Activated T-cell treated with anti-CD3 and anti-CD28 coated beads, Interleukin-2, amount 50 U/mL, for 72 hours (primary cell): ENCODE results near the gene COPS3. TPM values are rescaled to one million over a fixed set of nuclear protein-coding genes. Genes with fewer than 3 reads are reported as not detected.
"Not testable (repeated sequence)": the region's sequence is repeated elsewhere in the genome, so short reads cannot be mapped to it uniquely, and the experiment has no call there.

Experiments used
- ATAC-seq, 2 donors: fragments of 150-1000 bp; cut with Tn5 transposase; replicated peaks in 1 of 2; 2 replicates each; pipeline ENCODE4 v1.10.0; 2021; ENCODE audit warnings: moderate library complexity in 2 of 2, mild to moderate bottlenecking in 1 of 2
- DNase-seq, 2 donors: peaks; one replicate each; pipeline ENCODE4 v3.0.0; 2021 to 2022; ENCODE audit warnings: mixed read lengths in 1 of 2
- H3K27ac Mint-ChIP-seq: one replicate; pipeline ENCODE4 v1.8.0; 2022; ENCODE audit warnings: mild to moderate bottlenecking, moderate library complexity, mixed read lengths
- H3K27me3 Mint-ChIP-seq: one replicate; pipeline ENCODE4 v1.8.0; 2022; ENCODE audit warnings: low read depth, mixed read lengths
- H3K36me3 Mint-ChIP-seq, 2 donors: one replicate each; pipeline ENCODE4 v1.8.0; 2022; ENCODE audit warnings: mixed read lengths in 2 of 2, mild to moderate bottlenecking in 1 of 2; ENCODE audit not compliant: insufficient read depth in 2 of 2
- H3K4me1 Mint-ChIP-seq: one replicate; pipeline ENCODE4 v1.8.0; 2022; ENCODE audit warnings: low read depth, mixed read lengths
- H3K4me3 Mint-ChIP-seq, 2 donors: one replicate each; pipeline ENCODE4 v1.8.0; 2022; ENCODE audit warnings: mild to moderate bottlenecking in 2 of 2, mixed read lengths in 2 of 2, moderate library complexity in 2 of 2
- H3K9me3 Mint-ChIP-seq, 2 donors: one replicate each; pipeline ENCODE4 v1.8.0; 2022; ENCODE audit warnings: mixed read lengths in 2 of 2
- total RNA-seq, 2 donors: library from RNA; stranded (reverse); gene quantifications; one replicate each; pipeline ENCODE4 v1.2.3, GENCODE V29; 2022

Gene COPS3
- total RNA-seq, 2 donors from 2014 or later, result 77.7 to 89.0 TPM

DNA sequence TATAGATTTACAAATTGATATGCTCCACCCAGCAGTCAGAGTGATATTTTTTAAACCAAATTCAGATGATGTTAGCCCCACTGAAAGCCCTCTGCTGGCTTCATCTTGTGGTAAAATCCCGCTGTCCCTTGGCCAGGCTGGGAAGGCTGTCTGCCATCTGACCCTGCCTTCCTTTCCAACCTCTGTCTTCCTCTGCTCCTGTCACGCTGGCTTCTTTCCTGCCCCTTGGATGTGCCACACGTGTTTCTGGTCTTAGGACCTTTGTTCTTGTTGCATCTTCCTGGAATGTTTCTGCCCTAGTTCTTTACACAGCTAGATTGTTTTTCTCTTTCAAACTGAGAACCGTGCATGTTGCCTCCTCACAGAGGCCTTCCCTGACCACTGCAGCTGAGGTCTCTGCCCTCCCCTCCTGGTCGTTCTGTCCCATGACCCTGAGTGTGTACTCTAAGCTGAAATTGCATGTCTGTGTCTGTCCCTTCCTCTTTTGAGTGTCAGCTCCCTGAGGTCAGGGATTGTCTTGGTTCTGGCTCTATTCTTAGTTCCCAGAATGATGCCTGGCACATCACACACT, 33.5 kb upstream of the COPS3 start:
- Mint-ChIP-seq H3K27me3 (no peaks in the 10 kb centered on the region), H3K4me1 (peaks cover 6% of the 10 kb centered on the region), H3K36me3 (peaks cover 0 to 3% of the 10 kb centered on the region in 2 donors), H3K4me3 (no peak overlapping the region), H3K9me3 (no peaks in the 10 kb centered on the region), H3K27ac (no peak overlapping the region)
- DNase-seq, result no peak
- ATAC-seq, result no peak

DNA sequence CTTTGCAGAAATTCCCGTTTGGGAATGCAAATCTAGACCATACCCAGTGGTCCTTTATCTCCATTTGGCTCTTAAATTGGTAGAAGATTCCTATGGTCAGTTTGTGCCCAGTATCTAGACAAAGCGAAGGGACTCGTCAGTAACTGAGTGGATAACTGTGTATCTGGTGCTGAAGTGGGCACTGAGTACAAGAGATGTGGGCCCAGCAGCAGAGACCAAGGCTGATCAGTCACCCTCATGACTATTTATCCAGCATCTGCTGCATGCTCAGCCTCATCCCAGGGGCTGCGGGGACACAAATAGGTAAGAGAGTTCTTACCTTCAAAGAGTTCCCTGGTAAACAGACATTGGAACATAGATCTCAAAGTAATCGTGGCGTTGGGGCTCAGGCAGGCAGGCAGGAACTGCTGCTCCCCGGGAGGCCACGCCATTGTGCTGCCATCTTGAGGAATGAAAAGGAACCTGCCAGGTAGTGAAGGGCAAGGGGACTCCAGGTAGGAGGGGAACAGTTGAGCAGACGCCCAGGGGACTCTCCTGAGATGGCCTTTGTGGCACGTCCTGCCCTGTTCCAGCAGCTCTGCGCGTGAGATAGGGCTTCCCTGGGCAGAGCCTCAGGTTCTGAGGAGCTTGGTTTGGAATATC, 32.4 kb upstream of the COPS3 start:
- Mint-ChIP-seq H3K36me3 (peaks cover 2 to 3% of the 10 kb centered on the region in 2 donors), H3K27ac (no peak overlapping the region), H3K27me3 (no peaks in the 10 kb centered on the region), H3K4me1 (peaks cover 6% of the 10 kb centered on the region), H3K4me3 (no peak overlapping the region), H3K9me3 (no peaks in the 10 kb centered on the region)
- peak; percentile 90 to 94 for ATAC-seq
- DNase-seq, result peak; percentile 74 to 77

DNA sequence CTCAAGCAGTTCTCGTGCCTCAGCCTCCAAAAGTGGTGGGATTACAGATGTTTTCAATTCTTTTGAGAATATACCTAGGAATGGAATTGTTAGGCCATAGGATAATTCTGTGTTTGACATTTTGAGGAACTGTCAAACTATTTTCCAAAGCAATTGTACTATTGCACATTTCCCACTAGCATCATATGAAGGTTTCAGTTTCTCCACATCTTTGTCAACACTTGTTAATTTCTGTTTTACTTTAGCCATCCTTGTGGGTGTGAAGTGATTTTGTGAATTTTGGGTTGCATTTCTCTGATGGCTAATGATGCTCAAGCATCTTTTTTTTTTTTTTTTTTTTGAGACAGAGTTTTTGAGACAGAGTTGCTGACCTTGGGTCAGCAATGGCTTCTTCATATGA, 28.3 kb upstream of the COPS3 start:
- Mint-ChIP-seq H3K27ac (no peak overlapping the region), H3K4me3 (no peak overlapping the region), H3K36me3 (peaks cover 2 to 3% of the 10 kb centered on the region in 2 donors), H3K9me3 (no peaks in the 10 kb centered on the region), H3K4me1 (peaks cover 19% of the 10 kb centered on the region), H3K27me3 (no peaks in the 10 kb centered on the region)
- ATAC-seq, result no peak
- no peak for DNase-seq

DNA sequence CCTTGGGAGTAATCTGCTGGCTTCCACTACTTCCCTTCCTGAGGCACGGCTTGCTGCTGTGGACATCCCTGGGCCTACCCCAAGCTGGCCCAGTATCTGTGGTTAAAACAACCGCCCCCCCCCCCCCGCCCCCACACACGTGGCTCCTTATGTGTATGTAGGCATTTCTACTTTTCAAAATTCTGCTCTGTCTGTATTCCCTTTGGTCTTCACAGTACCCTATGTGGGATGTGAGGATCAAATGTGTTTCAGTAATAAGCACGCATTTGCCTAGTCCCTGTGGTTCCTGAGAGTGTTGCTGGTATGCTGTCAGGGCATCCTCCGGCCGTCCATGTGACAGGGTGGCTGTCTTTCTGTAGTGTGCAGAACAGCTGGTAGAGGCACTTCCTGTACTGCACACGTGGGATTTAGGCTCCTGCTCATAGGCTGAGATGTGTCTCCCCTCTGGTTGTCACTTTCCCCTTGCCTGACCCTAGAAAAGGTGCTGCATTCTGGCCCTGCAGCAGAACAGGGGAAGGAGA, 24.3 kb upstream of the COPS3 start:
- DNase-seq (peak; percentile 54 to 55), ATAC-seq (peak; percentile 66 to 68)
- peaks cover 0 to 2% of the 10 kb centered on the region in 2 donors for H3K36me3 Mint-ChIP-seq
- H3K27me3 Mint-ChIP-seq, result no peaks in the 10 kb centered on the region
- peak overlapping the region; percentile 83 to 91 for H3K4me3 Mint-ChIP-seq
- H3K4me1 Mint-ChIP-seq, result peaks cover 28% of the 10 kb centered on the region
- no peak overlapping the region for H3K27ac Mint-ChIP-seq
- no peaks in the 10 kb centered on the region for H3K9me3 Mint-ChIP-seq

DNA sequence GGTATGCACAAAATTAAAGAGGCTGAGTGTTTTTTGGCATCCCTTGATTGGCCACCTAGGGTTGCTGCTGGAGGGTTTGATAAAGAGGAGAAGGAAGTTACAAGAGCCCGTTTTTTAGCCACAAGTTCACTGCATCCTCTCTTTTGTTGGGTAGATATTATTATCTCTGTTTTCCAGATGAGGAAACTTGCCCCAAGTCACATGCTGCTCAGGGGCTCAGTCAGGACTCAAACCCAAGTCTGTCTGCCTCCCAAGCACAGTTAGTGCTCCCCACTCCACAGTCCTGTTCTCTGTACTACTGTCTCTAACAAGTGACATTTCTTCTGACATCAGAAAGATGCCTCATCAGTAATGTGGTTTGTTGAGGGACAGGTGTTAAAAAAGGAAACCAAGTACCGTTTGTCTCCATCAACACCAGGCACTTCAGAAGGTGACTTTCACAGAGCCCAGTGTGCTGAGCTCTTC, 23.5 kb upstream of the COPS3 start:
- Mint-ChIP-seq H3K9me3 (no peaks in the 10 kb centered on the region), H3K27me3 (no peaks in the 10 kb centered on the region), H3K27ac (peak overlapping the region; percentile 81), H3K36me3 (peaks cover 0 to 2% of the 10 kb centered on the region in 2 donors), H3K4me3 (peak overlapping the region; percentile 83 to 91), H3K4me1 (peaks cover 31% of the 10 kb centered on the region)
- ATAC-seq (peak; percentile 50 to 62), DNase-seq (peak; percentile 22 to 34)

DNA sequence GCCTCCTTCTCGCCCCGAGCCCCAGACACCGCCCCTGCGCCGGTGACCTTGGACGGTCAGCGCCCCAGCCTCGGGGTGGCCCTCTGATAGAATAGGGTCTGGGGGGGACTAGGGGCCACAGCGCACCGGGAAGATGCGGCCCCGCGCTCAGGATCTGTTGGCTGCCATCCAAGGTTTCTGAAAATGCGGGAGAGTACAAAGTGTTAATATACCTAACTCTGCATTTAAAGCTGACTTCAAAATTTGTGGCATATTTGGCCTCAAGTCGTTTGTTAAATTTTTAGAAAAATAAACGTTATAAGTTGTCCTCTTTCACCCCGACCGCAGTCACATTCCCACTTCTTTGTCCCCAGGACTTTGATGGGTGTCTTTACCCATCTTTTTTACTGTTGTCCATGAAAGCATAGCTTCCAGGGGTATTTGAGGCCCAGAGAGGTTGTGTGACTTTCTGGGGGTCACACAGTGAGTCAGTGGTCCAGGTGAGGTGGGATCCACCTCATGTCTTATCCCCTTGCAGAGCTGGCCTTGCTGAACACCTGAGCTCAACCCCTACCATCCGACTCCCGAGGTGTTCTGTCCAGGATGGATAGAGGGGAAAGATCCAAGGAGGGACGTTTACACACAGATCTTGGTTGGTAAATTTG, 22.9 kb upstream of the COPS3 start:
- Mint-ChIP-seq H3K27ac (peak overlapping the region; percentile 81), H3K9me3 (no peaks in the 10 kb centered on the region), H3K4me1 (peaks cover 31% of the 10 kb centered on the region), H3K27me3 (no peaks in the 10 kb centered on the region), H3K4me3 (peak overlapping the region; percentile 83 to 91), H3K36me3 (peaks cover 0 to 2% of the 10 kb centered on the region in 2 donors)
- no peak for DNase-seq
- ATAC-seq, result no peak

DNA sequence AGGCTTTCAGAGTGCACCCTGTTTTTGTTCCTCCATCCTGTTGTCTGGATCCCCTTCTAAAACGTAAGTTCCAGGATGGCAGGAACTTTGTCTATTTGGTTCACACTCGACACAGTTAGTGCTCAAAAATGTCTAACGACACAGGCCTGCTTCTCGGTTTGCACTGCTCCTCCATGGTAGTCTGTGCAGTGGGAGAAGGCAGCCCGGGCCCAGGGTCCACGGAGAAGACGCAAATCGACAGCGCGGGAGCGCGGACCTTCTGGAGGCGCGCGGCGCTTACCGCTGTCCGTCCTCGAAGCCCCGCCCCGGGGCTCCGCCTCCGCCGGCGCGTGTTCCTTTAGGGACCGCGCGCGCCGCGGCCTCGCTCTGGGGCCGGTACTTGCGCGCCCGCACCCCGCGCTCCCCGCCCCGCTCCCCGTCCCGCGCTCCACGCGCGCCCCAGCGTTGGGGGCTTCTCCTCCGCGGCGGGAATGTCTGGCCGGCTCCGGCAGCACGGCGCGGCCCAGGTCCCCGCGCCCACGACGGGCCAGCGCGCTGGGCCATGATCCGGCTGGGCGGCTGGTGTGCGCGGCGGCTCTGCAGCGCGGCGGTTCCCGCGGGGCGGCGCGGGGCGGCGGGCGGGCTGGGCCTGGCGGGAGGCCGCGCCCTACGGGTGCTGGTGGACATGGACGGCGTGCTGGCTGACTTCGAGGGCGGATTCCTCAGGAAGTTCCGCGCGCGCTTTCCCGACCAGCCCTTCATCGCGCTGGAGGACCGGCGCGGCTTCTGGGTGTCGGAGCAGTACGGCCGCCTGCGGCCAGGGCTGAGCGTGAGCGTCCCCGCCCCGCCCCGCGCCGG, 22.2 kb upstream of the COPS3 start, which contains the start of gene NT5M:
TSS of gene NT5M (plus strand) at position 364 of the 837 bp plus-strand sequence. CDS start at position 542, 178 bp downstream.
- Mint-ChIP-seq H3K27me3 (no peaks in the 10 kb centered on the region), H3K36me3 (no peaks in the 10 kb centered on the region), H3K9me3 (no peaks in the 10 kb centered on the region), H3K4me1 (peaks cover 37% of the 10 kb centered on the region), H3K4me3 (peak within 1 kb of the TSS; percentile 83 to 91), H3K27ac (peak within 1 kb of the TSS; percentile 81)
- ATAC-seq, result peak; percentile 78 to 81
- DNase-seq, result peak; percentile 83 to 85

DNA sequence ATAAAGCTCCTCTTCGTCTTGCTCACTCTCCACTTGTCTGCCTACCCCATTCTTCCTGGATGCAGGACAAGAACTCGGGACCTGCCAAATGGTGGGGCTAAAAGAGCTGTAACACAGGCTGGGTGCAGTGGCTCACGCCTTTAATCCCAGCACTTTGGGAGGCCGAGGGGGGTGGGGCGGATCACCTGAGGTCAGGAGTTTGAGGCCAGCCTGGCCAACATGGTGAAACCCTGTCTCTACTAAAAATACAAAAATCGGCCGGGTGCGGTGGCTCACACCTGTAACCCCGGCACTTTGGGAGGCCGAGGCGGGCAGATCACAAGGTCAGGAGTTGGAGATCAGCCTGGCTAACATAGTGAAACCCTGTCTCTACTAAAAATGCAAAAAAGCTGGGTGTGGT, 20.6 kb upstream of the COPS3 start:
- H3K4me1 Mint-ChIP-seq, result peaks cover 52% of the 10 kb centered on the region
- DNase-seq, H3K36me3 Mint-ChIP-seq: not testable (repeated sequence)

DNA sequence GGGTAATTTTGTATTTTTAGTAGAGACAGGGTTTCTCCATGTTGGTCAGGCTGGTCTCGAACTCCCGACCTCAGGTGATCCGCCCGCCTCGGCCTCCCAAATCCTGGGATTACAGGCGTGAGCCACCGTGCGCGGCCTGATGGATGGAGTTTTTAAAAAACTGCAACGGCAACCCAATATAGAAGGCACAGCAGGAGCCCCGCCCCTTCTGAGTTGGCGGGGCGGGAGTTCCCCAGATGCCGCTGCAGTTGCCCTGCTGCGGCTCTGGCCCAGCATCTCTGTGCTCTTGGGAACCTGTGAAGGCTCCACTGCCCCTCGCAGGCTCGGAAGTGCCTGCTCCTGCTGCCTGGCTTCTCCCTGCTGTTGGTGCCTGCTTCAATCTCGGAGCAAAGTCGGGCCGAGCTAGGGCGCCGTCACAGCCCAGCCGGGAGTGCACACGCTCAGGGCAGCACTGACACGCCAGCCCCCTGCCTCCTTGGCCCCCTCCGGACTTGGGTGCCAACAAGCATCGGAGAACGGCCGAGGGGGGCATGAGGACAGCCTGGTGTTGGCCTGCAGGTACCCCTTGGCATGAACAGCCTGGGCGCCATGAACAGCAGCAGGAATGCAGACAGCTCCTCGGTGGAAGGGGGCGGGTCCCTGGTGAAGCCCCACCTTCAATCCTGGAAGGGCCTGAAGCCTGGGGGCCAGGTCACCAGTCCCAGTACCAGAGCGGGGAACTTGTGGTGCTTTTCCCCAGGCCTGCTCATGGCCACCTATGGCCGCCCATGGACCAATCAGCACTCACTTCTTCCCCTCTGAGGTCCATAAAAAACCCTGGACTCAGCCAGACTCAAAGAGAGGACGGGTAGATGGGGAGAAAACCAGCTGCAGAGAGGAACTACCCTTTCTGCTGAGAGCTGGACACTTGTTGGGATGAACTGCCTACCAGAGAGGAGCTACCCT, 19.9 kb upstream of the COPS3 start:
- Mint-ChIP-seq H3K4me1 (peaks cover 54% of the 10 kb centered on the region), H3K4me3 (peak overlapping the region; percentile 71 to 78), H3K36me3 (no peaks in the 10 kb centered on the region), H3K27me3 (no peaks in the 10 kb centered on the region), H3K27ac (no peak overlapping the region), H3K9me3 (peaks cover 0 to 2% of the 10 kb centered on the region in 2 donors)
- peak; percentile 60 to 67 for DNase-seq
- ATAC-seq, result peak; percentile 49 to 50

More for the DNA sequence above, 20.6 kb upstream of the COPS3 start:
- H3K4me3 Mint-ChIP-seq, result peak overlapping the region; percentile 75 to 83
- H3K27me3 Mint-ChIP-seq, H3K9me3 Mint-ChIP-seq, H3K27ac Mint-ChIP-seq, ATAC-seq: not testable (repeated sequence)

DNA sequence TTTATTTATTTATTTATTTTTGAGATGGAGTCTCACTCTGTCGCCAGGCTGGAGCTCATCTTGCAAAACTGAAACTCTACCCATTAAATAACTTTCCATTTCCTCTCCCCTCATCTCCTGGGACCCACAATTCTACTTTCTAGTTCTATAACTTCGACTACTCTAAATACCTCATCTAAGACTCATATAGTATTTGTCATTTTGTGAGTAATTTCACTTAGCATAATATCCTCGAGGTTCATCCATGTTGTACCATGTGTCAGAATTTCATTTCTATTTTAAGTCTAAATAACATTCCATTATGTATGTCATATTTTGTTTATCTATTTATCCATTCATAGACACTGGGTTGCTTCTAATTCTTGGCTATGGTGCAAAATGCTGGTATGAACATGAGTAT, 17.1 kb upstream of the COPS3 start:
- H3K4me1 Mint-ChIP-seq, result peaks cover 36% of the 10 kb centered on the region
- peaks cover 0 to 2% of the 10 kb centered on the region in 2 donors for H3K9me3 Mint-ChIP-seq
- DNase-seq (no peak), ATAC-seq (peak; percentile 51 to 55)
- no peaks in the 10 kb centered on the region for H3K36me3 Mint-ChIP-seq
- H3K27me3 Mint-ChIP-seq, result no peaks in the 10 kb centered on the region
- H3K4me3 Mint-ChIP-seq, result no peak overlapping the region
- no peak overlapping the region for H3K27ac Mint-ChIP-seq

DNA sequence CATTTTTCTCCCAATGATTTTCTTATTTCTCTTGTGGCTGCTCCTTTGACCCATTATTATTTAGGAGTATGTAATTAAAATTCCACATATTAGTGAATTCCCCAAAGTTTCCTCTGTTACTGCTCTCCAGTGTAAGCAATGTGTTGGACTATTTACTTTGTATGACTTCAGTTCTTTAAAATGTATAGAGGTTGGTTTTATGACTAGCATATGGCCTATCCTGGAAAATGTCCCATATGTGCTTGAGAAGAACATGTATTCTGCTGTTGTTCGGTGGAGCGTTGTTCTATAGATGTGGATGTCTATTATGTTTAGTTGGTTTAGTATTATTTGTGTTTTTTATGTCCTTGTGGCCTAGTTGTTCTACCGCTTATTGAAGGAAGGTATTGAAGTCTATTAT, 16.2 kb upstream of the COPS3 start:
- Mint-ChIP-seq H3K4me1 (peaks cover 34% of the 10 kb centered on the region), H3K36me3 (no peaks in the 10 kb centered on the region), H3K9me3 (peaks cover 0 to 2% of the 10 kb centered on the region in 2 donors), H3K4me3 (no peak overlapping the region), H3K27ac (peak overlapping the region; percentile 20), H3K27me3 (no peaks in the 10 kb centered on the region)
- no peak for DNase-seq
- no peak for ATAC-seq

DNA sequence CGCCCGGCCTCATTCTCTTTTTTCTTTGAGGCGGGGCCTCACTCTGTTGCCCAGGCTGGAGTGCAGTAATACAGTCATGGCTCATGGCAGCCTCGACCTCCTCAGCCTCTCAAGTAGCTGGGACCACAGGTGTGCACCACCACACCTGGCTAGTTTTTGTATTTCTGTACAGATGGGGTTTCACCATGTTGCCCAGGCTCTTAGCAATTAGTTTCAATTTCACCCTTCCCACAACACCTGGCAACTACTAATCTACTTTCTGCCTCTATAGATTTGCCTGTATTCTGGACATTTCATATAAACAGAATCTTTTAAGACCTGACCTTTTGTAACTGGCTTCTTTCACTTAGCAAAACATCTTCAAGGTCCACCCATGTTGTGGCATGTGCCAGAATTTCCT, 14.1 kb upstream of the COPS3 start:
- ATAC-seq (no peak), DNase-seq (no peak)
- Mint-ChIP-seq H3K27me3 (no peaks in the 10 kb centered on the region), H3K4me3 (no peak overlapping the region), H3K27ac (no peak overlapping the region), H3K4me1 (peaks cover 24% of the 10 kb centered on the region), H3K36me3 (no peaks in the 10 kb centered on the region), H3K9me3 (peaks cover 0 to 2% of the 10 kb centered on the region in 2 donors)
